HepG2 (cell line): ENCODE data around the gene LHB.

Source experiments
- CHD2 ChIP-seq: IDR thresholded peaks from 2 replicates; pipeline ENCODE4 v1.6.1; 2011; ENCODE audit warnings: low read depth, low read length, improper control_type of control experiment
- ELF1 ChIP-seq: sonication (generic); formaldehyde crosslinking; IDR thresholded peaks from 2 replicates; pipeline ENCODE4 v1.4.0; 2020; ENCODE audit warnings: missing genetic modification reagents
- GABPA ChIP-seq, 2 experiments: IDR thresholded peaks; 2 replicates each; pipeline ENCODE4 v1.6.1; 2011 to 2016; ENCODE audit warnings: low read depth in 2 of 2, low read length in 1 of 2, missing biosample characterization in 1 of 2, missing genetic modification characterization in 1 of 2
- HIVEP1 ChIP-seq: sonication (generic); formaldehyde crosslinking; IDR thresholded peaks from 2 replicates; pipeline ENCODE4 v1.4.0; 2020; ENCODE audit warnings: mild to moderate bottlenecking, missing genetic modification reagents
- JARID2 ChIP-seq: sonication (generic); formaldehyde crosslinking; IDR thresholded peaks from 2 replicates; pipeline ENCODE4 v1.8.1; 2023; ENCODE audit warnings: missing genetic modification reagents, inconsistent platforms; ENCODE audit not compliant: insufficient replicate concordance
- NBN ChIP-seq: fragments of 450-650 bp; conservative IDR thresholded peaks from 2 replicates; pipeline ENCODE4 v1.6.1; 2017
- NCOR1 ChIP-seq: fragments of 200-600 bp; sonication (generic); IDR thresholded peaks from 2 replicates; pipeline ENCODE4 v1.7.0; 2017; ENCODE audit warnings: antibody characterized with exemption, low read length, borderline replicate concordance
- POLR2A ChIP-seq, 2 experiments: IDR thresholded peaks; 2 replicates each; pipeline ENCODE4 v1.6.1; 2011; ENCODE audit warnings: low read depth in 2 of 2, low read length in 2 of 2, mild to moderate bottlenecking in 1 of 2, moderate library complexity in 1 of 2; ENCODE audit not compliant: insufficient read depth in 1 of 2
- RAD21 ChIP-seq: fragments of 450-650 bp; formaldehyde crosslinking; IDR thresholded peaks from 2 replicates; pipeline ENCODE4 v1.5.0; 2020; ENCODE audit warnings: mild to moderate bottlenecking
- RFX1 ChIP-seq: fragments of 450-650 bp; IDR thresholded peaks from 2 replicates; pipeline ENCODE4 v1.6.1; 2017
- SMAD3 ChIP-seq: sonication (generic); formaldehyde crosslinking; IDR thresholded peaks from 2 replicates; pipeline ENCODE4 v1.4.0; 2020; ENCODE audit warnings: missing genetic modification reagents
- THYN1 ChIP-seq: sonication (generic); formaldehyde crosslinking; IDR thresholded peaks from 2 replicates; pipeline ENCODE4 v1.8.1; 2023; ENCODE audit warnings: low read depth, mild to moderate bottlenecking, moderate library complexity, missing genetic modification reagents, borderline replicate concordance
- ZNF749 ChIP-seq: sonication (generic); formaldehyde crosslinking; IDR thresholded peaks from 2 replicates; pipeline ENCODE4 v1.8.0; 2022; ENCODE audit warnings: mild to moderate bottlenecking, missing genetic modification reagents, moderate library complexity, borderline replicate concordance

DNA sequence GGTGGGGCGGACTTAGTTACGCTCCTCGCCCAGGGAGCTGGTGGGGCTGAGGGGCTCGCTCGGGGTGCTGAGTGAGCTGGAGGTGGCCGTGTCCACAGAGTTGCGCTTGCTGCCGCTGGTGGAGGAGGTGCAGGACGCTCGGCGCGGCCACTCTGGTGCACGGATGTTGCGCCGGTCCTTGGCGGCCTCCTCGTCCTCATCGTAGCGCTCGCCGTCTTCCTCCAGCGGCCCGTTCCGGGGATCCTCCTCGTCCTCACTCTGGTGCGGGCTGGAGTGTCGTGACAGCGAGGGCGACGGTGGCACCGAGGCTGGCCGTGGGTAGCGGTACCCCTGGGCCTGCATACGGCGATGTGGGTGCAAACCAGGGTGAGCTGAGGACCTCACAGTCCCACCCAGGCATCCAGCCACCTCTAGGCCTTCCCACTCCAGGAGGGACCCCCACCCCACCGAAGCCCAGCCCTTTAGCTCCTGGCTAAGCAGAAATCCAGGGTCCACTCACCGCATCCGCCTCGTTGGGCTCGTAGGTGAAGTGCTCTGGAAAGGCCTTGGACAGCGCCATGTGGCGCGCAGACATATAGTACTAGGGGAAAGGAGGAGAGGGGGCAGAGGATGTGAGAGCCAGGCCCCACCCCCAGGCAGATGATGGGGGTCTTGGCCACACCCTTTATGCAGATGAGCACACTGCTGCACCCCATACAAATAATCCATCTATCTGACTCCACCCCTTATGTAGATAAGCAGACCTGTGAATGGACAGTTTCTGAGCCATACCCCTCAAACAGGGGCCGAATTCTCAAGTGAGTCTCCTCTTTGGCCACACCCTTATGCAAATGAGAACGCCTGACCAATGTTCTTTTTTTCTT lies 47.4 kb downstream of the LHB start:
- no peak for TF ChIP-seq ZNF749
- TF ChIP-seq RAD21 (CRISPR knock-in tag): no peak
- no peak for TF ChIP-seq SMAD3 (CRISPR knock-in tag)
- no peak for TF ChIP-seq HIVEP1
- no peak for TF ChIP-seq JARID2 (CRISPR knock-in tag)
- no peak for TF ChIP-seq CHD2
- TF ChIP-seq ELF1 (CRISPR knock-in tag): no peak
- TF ChIP-seq THYN1 (CRISPR knock-in tag): no peak
- TF ChIP-seq NBN: no peak
- no peak; a peak in 1 of 4 replicates for TF ChIP-seq POLR2A (IDR thresholded peaks at IDR 0.05; ENCODE audit: insufficient read depth in 1 of 2, low read depth in 2 of 2, low read length in 2 of 2)
- TF ChIP-seq NCOR1: no peak
- TF ChIP-seq GABPA (IDR thresholded peaks at IDR 0.05; ENCODE audit: low read depth, low read length): no peak
- no peak for TF ChIP-seq GABPA (CRISPR knock-in tag; IDR thresholded peaks at IDR 0.05; ENCODE audit: low read depth)
- no peak for TF ChIP-seq RFX1
